Ammon's horn (tissue), 1 donor: Measurements from ENCODE around the gene GCLC.
"Not testable (repeated sequence)": the region's sequence is repeated elsewhere in the genome, so short reads cannot be mapped to it uniquely, and the experiment has no call there.

Experiments
- DNase-seq: peaks from one replicate; pipeline ENCODE4 v3.0.0-alpha.2; 2016; ENCODE audit warnings: low spot score

GCLC gene

DNA sequence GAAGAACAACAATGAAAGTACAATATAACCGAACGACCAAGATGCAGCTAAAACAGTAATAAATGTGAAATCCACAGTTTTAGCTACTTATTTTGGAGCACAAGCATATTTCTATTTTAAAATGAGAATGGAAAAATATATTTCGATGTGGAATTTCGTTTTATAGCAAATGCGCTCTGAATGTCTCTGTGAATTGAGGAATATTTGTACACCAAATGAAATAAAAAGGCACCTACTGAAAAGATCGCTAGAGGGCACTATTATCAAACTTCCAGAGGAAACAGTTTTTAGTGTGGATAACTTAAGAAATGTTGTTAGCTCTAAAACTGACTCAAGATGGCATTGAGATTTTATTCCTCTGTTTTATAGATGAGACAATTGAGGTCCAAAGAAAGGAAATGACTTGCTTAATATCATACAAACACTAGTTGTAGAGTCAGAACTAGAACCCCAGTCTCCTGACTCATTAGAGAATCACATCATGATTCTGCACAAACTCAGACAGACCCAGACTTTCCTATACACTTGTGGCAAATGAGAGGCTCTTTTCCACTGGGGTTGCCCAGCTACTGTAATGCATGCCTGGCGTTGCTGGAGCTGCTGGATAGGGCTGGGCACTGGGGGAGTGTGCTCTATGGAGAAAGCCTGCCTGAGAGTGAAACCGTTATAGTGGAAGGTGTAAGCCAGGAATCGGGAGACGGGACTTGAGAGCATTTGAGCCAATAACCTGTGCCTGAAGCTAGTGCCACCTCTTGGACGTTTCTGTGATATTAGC lies 51.9 kb downstream of the GCLC start:
- DNase-seq: peak; percentile 59

DNA sequence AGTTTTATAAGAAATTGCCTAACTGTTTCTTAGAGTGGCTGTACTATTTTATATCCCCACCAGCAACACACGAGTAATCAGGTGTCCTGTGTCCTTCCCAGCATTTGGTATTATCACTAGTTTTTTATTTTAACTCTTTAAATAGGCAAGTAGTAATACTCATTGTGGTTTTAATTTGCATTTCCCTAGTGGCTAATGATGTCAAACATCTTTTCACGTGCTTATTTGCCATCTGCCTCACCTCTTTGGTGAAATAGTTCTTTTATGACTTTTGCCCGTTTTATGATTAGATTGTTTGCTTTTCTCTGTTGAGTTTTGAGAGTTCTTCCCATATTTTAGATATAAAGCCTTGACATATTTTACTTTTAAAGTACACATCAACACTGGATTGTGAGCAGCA lies 57.8 kb downstream of the GCLC start:
- DNase-seq: no peak

DNA sequence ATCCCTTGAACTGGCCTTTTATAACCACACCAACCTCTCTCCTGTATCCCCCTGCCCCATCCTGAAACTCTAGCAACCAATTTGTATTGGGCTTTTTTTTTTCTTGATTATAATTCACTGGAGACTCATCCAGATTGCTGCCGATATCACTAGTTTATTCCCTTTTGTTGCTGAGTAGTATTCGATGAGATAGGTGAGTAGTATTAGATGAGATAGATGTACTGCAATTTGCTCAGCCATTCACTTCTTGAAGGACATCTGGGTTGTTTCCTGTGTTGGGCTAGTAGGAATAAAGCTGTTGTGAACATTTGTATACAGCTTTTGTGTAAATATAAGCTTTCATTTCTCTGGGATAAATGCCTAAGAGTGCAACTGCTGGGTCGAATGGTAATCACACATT lies 58.2 kb downstream of the GCLC start:
- no peak for DNase-seq

DNA sequence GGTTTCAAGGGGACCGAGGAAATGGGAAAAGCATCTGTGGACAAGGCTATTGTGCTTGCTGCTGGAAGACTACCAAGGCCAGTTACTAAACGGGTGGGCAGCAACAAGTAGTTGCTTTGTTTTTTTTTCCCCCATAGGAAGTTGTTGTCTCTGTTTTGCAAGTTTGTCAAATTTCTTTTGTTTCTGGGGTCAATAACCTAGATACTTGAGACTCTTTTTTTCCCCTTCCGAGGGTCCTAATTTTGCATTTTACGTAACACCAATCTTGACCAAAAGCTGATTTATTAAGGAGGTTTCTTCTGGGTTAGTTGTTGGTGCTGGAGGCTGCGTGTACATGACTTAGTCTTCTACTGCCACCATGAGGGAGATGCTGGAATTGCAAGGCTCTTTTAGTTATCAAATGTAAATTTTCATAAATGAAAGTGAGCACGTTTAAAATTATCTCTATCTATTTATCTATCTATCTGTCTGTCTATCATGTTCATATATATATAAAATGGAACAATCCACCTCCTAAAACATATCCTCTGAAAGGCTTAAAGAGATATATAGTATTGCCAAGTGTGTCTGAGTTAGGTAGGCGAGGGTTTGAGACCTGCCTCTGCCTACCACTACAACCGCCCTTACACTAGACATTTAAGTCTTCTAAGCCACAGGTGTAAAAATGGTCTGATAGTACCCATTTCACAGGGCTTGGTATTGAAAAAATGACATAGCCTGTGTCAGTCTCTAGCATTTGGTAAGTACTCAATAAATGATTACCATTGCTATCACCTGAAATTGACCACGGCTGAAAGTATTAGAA lies 60.2 kb downstream of the GCLC start:
- DNase-seq: peak; percentile 90

GRCh38 chr6:53483423-53484353 lies 61.2 kb downstream of the GCLC start:
- peak; percentile 36 for DNase-seq

DNA sequence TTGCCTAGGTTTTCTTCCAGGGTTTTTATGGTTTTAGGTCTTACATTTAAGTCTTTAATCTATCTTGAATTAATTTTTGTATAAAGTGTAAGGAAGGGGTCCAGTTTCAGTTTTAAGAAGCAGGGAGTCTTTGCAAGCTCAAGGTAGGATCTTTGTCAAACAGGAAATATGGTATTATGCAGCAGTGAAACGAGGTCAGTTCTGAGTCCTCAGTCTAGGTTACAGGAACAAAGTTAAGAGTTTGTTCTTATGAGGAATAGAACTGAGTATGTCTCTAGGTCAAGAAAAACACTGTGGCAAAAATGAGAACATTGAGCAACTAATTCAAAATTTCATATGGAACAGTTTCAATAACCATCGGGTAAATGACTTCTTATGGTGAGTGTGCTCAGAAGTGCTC lies 63.6 kb downstream of the GCLC start:
- DNase-seq: no peak

DNA sequence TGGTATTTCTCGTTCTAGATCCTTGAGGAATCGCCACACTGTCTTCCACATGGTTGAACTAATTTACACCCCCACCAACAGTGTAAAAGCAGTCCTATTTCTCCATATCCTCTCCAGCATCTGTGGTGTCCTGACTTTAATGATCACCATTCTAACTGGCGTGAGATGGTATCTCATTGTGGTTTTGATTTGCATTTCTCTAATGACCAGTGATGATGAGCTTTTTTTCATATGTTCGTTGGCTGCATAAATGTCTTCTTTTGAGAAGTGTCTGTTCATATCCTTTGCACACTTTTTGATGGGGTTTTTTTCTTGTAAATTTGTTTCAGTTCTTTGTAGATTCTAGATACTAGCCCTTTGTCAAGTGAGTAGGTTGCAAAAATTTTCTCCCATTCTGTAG lies 64.1 kb downstream of the GCLC start:
- DNase-seq: not testable (repeated sequence)

- no peak for DNase-seq
These were observed 65.0 kb downstream of the GCLC start for GRCh38 chr6:53479871-53480270.

- DNase-seq: no peak
These were observed 67.9 kb downstream of the GCLC start for GRCh38 chr6:53476964-53477363.

- DNase-seq: no peak
These were observed 70.9 kb downstream of the GCLC start for GRCh38 chr6:53474010-53474409.

- no peak for DNase-seq
These were observed 75.7 kb downstream of the GCLC start for GRCh38 chr6:53469163-53469562.

DNA sequence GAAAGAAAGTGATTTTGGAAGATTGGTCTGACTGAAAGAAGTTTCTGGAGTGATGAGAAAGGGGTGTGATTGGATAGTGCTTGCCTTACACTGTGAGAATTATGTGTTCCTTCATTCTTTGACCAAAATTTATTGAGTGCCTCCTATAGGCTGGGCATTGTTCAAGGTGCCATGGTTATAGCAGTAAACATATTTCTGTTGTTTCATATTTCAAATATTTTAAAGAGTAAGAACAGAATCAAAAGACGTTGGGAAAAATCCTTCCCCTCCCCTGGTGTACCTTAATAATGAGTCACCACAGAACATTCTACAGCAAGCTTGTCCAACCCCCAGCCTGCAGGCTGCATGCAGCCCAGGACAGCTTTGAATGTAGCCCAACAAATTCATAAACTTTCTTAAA lies 78.6 kb downstream of the GCLC start:
- no peak for DNase-seq

DNA sequence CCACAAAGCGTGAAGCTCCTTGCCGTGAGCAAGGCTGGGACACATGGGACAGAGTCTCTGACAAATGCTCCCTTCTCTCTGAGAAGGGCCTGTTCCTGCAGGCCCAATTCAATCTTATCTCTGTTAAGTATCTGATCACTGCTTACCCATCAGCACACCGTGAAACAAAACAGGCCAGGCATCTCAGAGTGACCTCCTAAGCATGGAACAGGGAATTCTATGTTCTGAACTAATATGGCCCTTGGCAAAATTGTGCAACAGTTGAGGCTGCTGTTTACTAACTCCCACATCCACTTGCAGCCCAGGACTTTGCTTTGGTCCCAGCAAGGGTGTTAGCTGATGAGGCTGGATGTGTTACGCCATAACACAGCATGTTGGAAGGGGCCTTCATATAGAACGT lies 79.2 kb downstream of the GCLC start:
- no peak for DNase-seq

DNA sequence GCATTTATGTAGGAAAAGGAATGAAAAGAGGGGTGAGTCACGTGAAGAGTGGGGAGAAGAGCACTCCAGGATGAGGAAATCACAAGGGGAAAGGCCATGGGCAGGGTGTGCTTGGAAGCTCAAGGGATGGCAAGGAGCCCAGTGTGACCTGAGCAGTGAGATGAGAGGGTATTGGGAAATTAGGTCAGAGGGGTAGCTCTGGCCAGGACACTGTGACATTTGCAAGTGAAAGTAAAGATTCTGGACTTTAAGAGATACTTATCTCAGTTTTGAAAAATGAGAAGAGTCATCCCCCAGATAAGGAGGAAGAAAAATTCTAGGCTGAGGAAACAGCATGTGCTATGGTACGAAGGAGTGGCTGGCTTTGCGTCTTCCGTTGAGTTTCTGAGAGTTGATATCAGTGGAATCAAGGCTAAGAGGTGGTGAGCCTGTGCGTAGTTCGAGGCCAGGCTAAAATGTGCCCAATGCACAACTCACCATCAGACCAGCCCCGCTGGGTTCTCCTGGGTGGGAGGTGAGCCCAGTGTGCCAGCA lies 79.9 kb downstream of the GCLC start:
- DNase-seq: no peak

DNA sequence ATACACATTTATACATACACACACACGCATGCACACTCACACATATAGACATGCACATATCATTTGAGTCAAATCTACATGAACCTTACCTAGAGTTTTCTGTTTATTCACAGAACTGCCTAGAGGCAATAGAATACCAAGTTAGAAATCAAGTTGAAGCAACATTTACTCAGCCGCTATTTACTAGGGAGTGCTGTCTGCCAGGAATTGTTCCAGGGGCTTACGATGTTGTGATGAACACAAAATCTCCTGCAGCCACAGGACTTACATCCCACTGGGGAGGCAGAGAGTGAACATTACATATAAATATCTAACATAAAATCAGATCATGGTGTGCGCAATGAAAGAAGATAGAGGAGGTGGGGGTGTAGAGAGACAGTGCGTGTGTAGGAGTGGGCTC lies 80.4 kb downstream of the GCLC start:
- no peak for DNase-seq

DNA sequence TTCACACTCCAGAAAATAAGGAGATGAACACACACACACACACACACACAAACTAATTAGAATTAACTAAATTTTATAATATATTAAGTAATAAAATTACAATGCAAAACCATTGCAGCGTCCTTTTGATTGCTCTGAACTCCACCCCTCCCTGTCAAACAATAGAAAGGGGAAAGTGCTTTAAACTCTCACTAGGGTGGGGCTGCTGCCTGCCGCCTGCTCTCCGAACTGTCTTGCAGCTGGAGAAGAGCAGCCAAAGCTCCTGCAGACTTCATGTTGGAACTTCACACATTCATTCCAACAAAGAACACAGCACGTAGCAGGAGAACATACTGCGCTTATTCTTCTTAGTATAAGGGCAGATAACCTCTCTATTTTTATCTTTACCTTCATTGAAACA lies 83.2 kb downstream of the GCLC start:
- no peak for DNase-seq

GRCh38 chr6:53461041-53461656 lies 83.8 kb downstream of the GCLC start:
- no peak for DNase-seq

DNA sequence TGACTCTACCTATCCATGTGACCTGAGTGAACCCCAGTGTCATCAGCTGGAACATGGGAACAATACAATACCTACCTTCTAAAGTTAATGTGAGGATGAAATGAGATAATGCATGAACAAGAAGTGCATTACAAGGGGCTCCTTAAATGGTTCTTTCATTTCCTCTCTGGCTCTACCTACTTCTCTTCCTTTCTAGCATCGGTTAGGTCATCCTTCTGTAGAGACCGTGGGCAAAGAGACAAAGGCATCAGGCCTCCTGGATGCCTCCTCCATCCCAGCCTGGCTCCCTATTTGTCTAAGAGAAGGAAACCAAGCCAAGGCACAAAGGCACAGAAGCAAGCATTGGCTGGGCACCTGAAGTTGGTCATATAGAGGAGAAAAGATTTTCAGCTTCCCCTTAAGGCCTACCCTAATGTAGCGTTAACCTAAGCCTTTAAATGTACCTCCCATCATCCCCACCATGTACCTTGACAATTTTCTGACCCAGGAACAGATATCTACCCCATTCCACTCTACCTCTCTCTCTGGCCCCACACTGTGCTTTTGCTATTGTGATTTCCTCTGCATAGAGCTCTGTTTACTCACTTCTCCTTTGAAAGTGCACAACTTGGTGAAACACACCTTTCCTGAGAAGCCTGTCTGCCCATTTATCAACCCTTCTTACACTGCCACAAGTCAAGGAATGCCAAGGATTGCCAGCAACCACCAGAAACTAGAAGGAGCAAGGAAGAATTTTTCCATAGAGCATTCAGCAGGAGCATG lies 86.6 kb downstream of the GCLC start:
- no peak for DNase-seq

DNA sequence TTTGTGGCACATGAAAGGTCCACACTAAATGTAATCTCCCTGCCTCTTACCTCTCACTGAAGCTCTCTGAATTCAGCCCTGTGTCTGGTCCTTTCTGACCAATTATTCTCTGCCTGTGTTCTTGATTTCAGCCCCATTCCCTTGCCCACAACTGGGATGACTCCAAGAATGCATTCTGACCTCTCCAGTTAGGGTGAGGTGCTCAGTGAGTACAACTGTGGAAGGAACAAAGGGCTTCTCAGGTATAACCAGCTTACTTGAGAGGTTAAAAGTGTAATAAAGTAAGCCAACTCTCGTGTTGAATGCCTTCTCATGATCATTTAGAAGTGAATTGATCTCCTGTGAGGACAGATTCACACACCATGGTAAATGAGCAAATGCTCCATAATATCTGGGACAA lies 88.1 kb downstream of the GCLC start:
- no peak for DNase-seq

GRCh38 chr6:53455678-53456077 lies 89.2 kb downstream of the GCLC start:
- DNase-seq: no peak

GRCh38 chr6:53451165-53451564 lies 93.7 kb downstream of the GCLC start:
- DNase-seq: no peak
